Stimulated activated naive CD4-positive, alpha-beta T cell treated with Interleukin-2 at 50 U/mL for 16 hours (primary cell): ENCODE data around the gene SGF29.
"Not testable (repeated sequence)": the region's sequence is repeated elsewhere in the genome, so short reads cannot be mapped to it uniquely, and the experiment has no call there.

ENCODE experiments used
- DNase-seq: peaks from one replicate; lab custom pipeline; 2025; lab: John Stamatoyannopoulos, UW

SGF29 gene

DNA sequence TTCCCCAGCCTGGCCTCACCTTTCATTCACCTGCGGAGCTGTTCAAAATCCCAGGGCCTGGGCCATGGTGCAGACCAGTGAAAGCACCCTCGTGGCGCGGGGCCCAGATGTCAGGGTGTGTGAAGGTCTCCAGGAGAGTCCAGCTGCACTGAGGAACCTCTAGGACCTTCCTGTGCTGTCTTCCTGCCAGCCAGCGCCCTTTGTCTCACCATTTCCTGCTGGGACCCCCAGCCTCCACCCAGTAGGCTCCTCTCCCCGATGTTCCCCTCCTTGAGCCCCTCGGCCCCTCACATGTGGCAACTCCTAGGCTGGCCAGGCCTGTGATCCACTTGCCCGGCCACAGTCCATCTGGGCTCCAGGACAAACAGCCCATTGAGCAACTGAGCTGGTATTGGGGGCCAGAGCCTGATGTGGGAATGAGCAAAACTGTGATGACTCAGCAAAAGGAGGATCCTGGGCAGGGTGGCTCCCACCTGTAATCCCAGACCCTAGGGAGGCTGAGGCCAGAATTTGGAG, 42.5 kb downstream of the SGF29 start:
- DNase-seq: no peak

DNA sequence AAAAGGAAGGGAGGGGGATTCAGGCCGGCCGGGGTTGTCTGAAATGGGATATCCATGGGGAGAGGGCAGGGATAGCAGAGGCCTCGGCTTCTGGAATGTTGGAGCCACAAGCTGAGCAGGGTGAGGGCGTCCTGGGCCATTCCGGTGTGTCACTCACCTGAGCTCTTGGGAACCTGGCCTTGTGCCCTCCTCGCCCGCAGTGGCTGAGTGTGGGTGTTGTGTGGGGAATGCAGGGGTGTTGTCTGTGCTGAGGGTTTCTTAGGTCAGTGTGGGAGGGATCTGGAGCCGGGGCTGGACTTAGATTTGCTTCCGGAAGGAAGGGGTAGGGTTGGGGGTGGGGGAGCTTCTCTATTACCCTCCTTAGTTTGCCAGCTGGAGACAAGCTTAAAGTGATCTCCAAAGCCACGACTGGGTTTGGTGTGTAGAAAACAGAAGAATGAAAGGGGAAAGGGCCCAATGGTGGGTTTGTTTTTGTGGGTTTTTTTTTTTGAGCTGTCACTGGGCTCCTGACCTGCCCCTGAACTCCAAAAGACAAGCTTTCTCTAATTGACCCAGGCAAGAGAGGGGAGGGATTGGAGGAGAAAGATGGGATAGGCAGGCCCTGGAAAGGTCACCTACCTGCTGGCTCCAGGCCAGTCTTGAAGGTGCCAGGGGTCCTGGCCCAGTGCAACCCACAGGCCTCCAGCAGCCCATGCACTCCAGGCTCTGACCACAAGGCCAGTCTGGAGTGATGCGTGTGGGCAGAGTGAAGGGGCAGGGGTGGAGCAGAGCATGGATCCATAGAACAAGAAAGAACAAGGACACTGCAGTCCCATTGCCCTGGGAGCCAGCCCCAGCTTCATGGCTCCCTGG, 43.3 kb downstream of the SGF29 start, which contains the start of gene SULT1A2:
Gene SULT1A2 (minus strand): TSS at position 211 of the 852 bp plus-strand sequence. CDS start 1,120 bp downstream, outside the sequence.
- no peak for DNase-seq

- DNase-seq: no peak
These were observed 44.1 kb downstream of the SGF29 start for GRCh38 chr16:28597692-28598261.

DNA sequence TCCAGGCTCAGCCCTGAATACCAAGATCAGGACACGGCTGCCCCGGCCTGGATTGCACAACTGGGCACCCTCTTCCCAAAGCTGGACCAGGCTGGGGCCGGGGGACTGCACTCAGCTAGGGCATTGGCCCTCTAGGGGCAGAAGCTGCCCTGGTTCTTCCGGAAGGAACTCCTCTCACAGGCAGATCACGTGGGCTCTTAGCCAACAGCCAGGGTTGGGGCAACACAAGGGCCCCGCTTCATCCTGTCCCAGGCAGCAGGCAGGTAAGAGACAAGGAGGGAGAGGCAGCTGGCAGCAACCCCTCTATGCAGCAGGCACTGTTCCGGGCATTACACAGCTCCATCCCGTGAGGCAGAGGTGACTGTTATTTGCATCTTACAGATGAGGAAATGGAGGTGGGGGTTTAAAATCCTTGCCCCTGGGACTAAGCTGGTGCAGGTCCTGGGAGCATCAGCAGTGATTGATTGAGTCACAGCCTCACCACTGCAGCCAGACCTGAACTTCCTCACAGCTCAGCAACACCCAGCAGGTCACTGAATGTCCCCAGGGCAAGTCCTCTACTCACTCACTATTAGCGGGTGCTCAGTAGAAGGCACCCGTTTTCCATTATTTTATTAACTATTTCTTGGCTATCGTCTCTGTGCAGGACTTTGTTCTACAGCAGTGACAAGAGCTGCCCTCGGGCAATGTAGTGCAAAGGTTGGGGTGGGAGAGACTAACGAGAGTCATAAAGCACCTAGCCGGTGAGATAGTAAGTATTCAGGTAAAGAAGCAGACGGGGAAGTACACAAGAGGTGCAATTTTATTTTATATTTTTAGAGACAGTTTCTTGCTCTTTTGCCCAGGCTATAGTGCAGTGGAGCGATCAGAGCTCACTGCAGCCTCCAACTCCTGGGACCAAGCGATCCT, 45.9 kb downstream of the SGF29 start:
- not testable (repeated sequence) for DNase-seq

GRCh38 chr16:28600965-28601364, 47.2 kb downstream of the SGF29 start:
- DNase-seq: not testable (repeated sequence)

DNA sequence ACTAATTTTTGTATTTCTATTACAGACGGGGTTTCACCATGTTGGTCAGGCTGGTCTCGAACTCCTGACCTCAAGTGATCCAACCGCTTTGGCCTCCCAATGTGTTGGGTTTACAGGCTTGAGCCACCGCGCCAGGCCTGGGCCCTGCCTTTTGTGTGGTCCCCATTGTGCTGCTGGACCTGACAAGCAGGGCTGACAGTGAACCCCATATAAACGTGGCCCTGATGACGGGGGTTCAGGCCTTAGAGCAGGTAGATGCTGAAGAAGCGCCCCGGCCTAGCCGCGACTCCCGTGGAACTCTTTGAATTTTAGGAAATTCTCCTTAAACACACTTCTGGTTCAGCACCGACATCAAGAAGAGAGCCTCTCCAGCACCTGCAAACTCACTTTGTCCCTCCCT, 47.9 kb downstream of the SGF29 start:
- not testable (repeated sequence) for DNase-seq

GRCh38 chr16:28602062-28602461, 48.3 kb downstream of the SGF29 start:
- DNase-seq: not testable (repeated sequence)

DNA sequence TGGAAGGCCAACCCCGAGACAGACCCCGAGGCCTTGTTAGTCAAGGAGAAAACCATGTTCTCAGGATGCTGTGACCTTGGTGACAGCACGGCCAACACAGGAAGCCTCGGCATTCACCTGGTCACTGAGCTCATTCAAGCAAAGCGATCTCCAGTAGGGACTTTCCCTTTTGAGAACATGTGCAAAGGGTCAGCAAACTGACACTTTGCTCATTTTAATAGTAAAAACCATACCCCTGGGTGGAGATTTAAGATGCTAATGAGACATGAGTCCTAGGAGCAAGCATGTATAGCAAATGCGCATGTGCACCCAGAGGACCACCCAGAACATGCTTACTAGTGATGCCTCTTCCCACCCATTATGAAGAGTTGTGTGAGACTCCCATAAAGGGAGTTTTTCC, 48.8 kb downstream of the SGF29 start:
- DNase-seq: no peak

DNA sequence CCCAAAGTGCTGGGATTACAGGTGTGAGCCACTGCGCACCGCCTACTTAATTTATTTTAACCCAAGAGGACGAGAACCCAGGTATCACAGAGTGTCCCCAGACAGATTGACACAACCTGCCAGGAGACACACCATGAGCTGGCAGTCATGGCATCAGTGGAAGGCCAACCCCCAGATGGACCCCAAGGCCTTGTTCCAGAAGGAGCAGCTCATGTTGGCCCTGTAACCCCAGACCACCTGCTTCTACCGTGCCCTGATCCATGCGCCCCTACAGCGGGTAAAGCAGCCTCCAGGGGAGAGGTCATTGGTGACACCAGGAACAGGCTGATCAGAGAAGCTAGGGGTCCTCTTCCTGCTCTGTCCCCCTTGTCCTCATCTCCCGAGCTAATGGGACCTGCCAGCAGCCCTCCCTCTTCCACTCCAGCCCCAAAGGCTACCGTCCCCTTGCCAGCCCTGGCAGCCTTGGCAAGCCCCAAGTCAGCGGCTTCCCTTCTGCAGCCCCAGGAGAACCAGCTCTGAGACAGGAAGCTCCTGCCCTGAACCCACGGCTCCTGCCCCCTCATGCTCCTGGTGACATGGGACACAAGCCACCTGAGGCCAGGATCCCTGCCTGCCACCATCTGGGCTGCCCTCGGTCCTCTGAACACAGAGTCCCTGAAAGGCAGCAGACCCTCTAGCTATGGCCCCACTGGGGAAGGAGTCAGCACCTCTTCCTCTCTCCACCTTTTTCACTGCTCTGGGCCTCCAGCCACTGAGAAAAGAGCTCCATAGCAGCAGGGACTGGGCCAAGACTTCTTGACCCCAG, 49.9 kb downstream of the SGF29 start:
- DNase-seq: no peak

- DNase-seq: no peak
These were observed 50.5 kb downstream of the SGF29 start for GRCh38 chr16:28604186-28604565.

DNA sequence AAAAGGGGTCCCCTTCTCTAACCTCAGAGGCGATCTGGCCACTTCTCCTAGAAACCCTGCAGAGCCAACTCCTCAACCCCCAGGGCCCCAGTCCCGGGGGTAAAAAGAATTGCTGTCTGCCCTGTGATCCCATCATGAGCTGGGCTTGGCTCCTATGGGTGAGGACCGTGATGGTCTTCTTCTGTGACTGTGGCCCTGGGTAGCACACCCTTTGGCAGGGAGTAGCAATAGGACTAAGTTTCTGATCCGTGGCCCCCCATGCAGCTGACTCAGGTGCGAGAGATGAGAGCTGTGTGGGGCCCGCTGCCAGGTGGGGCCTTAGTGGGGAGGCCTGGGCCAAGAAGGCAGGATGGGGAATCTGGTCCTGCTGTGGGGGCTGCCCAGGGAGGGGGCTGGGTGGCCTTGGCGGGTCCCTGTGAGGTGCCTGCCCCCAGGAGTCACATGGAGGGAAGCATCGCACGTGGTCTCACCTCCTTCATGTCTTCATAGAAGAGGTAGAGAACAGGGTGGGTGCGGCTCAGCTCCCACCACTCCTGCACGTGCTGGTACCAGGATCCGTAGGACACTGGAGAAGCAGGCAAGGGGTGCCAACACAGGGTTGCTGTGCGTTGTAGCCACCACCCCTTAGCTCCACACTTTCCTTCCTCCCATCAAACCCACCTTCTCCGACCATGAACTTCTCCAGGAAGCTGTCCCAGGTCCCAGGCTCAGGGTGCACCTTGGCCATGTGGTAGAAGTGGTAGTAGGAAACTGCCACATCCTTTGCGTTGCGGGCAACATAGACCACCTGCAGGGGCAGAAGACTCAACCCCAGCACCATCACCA, 52.8 kb downstream of the SGF29 start:
- no peak for DNase-seq

DNA sequence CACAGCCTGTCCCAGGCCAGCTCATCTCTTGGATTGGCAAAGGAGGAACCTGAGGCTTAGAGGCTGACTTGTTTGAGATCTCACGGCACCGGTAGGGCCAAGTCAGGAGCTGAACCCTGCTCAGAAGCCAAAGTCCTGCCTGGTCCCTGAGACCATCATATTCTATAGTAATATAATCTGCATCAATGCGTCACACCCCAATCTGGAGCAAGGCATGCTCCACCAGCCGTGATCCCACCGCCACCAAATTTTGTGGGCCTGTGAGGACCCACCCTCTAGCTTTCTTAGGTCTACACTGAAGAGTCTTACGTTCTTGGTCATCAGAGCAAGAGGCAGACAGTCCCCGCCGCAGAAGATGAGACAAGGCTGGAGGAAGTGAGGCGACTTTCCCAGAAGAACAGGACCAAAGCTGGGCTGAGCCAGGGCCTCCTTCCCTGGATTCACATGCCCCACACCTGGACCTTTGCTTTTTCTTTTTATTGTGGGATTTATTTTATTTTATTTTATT, 53.5 kb downstream of the SGF29 start:
- DNase-seq: no peak

- DNase-seq: not testable (repeated sequence)
These were observed 54.2 kb downstream of the SGF29 start for GRCh38 chr16:28607681-28608495.

DNA sequence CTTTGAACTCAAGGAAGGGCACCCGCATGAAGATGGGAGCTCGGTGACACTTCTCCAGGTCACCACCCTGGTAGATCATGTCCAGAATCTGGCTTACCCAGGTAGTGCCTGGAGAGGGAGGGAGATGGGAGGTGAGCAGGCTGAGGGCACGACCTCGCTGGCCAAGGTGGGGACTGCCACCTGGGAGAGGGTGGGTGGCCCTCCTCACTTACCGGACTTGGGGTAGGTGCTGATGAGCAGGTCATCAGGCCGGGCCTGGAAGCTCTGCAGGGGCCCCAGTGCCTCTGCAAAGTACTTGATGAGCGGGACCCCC, 54.7 kb downstream of the SGF29 start:
- not testable (repeated sequence) for DNase-seq

- not testable (repeated sequence) for DNase-seq
These were observed 55.3 kb downstream of the SGF29 start for GRCh38 chr16:28608867-28609596.

DNA sequence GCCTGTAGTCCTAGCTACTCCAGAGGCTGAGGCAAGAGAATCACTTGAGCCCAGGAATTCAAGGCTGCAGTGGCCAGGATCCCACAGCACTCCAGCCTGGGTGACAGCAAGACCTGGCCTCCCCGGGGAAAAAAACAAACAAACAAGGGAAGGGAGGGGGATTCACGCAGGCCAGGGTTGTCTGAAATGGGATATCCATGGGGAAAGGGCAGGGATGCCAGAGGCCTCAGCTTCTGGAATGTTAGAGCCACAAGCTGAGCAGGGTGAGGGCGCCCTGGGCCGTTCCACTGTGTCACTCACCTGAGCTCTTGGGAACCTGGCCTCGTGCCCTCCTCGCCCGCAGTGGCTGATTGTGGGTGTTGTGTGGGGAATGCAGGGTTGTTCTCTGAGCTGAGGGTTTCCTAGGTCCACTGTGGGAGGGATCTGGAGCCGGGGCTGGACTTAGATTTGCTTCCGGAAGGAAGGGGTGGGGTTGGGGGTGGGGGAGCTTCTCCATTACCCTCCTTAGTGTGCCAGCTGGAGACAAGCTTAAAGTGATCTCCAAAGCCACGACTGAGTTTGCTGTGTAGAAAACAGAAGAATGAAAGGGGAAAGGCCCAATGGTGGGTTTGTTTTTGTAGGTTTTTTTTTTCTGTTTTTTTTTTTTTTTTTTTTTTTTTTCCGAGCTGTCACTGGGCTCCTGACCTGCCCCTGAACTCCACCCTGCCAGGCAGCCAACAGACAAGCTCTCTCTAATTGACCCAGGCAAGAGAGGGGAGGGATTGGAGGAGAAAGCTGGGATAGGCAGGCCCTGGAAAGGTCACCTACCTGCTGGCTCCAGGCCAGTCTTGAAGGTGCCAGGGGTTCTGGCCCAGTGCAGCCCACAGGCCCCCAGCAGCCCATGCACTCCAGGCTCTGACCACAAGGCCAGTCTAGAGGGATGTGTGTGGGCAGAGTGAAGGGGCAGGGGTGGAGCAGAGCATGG, 56.2 kb downstream of the SGF29 start, which contains the start of gene SULT1A1:
Gene SULT1A1 (minus strand): TSS at position 414 of the 964 bp plus-strand sequence. CDS start 1,189 bp downstream, outside the sequence.
- DNase-seq: no peak

- DNase-seq: no peak
These were observed 57.0 kb downstream of the SGF29 start for GRCh38 chr16:28610595-28611191.
